K562 (cell line): ENCODE data around the gene ZNF672. TPM values are rescaled to one million over a fixed set of nuclear protein-coding genes. Genes with fewer than 3 reads are reported as not detected.

Experiments
- DIDO1 ChIP-seq: fragments of 450-650 bp; IDR thresholded peaks from 2 replicates; pipeline ENCODE4 v1.6.1; 2016; ENCODE audit warnings: low read depth, missing biosample characterization, missing genetic modification characterization
- MAFG ChIP-seq: fragments of 450-650 bp; conservative IDR thresholded peaks from 2 replicates; pipeline ENCODE4 v1.6.1; 2016; ENCODE audit warnings: missing genetic modification characterization, missing compliant biosample characterization
- NFE2 ChIP-seq: IDR thresholded peaks from 2 replicates; pipeline ENCODE4 v1.6.1; 2014; ENCODE audit warnings: antibody characterized with exemption, low read depth
- NR2C1 ChIP-seq, 2 experiments: fragments of 450-650 bp; IDR thresholded peaks; 2 replicates each; pipeline ENCODE4 v1.6.1; 2017; ENCODE audit warnings: mild to moderate bottlenecking in 2 of 2, antibody characterized with exemption in 1 of 2, inconsistent platforms in 1 of 2, missing compliant biosample characterization in 1 of 2, missing genetic modification characterization in 1 of 2
- POLR2AphosphoS5 ChIP-seq: IDR thresholded peaks from 2 replicates; pipeline ENCODE4 v1.6.1; 2011; ENCODE audit warnings: mild to moderate bottlenecking, low read depth, low read length, moderate library complexity; ENCODE audit not compliant: control insufficient read depth, insufficient read depth
- POLR2B ChIP-seq: fragments of 450-650 bp; IDR thresholded peaks from 2 replicates; pipeline ENCODE4 v1.6.1; 2018; ENCODE audit warnings: low read depth; ENCODE audit not compliant: partially characterized antibody
- RBBP5 ChIP-seq: fragments of 200-600 bp; sonication (generic); IDR thresholded peaks from 2 replicates; pipeline ENCODE4 v1.6.1; 2012; ENCODE audit warnings: borderline replicate concordance, mild to moderate bottlenecking, low read length, control low read depth, inconsistent platforms; ENCODE audit not compliant: insufficient read depth, poor library complexity, severe bottlenecking
- THRAP3 ChIP-seq: fragments of 450-650 bp; IDR thresholded peaks from 2 replicates; pipeline ENCODE4 v1.6.1; 2016; ENCODE audit warnings: mild to moderate bottlenecking, inconsistent platforms, borderline replicate concordance
- ZFP36 ChIP-seq: fragments of 150-350 bp; IDR thresholded peaks from 2 replicates; pipeline ENCODE4 v1.6.1; 2018; ENCODE audit warnings: low read length, low read depth; ENCODE audit not compliant: partially characterized antibody
- ZNF12 ChIP-seq: sonication (generic); formaldehyde crosslinking; IDR thresholded peaks from 2 replicates; pipeline ENCODE4 v1.4.0; 2020; ENCODE audit warnings: mild to moderate bottlenecking, missing genetic modification reagents
- polyA plus RNA-seq, 8 experiments: library from polyadenylated mRNA; depleted of rRNA in 4 of 8; stranded (reverse) in 5 of 8; unstranded in 3 of 8; fragments of >200 nt; fragmentation: Nextera tagmentation in 2 of 8; fragmentation: Illumina TruSeq in 1 of 8; extraction: Ambion mirVana in 2 of 8; extraction: Trizol in 1 of 8; gene quantifications; 2 replicates each; pipeline versions ENCODE4 v1.2.1 to v1.2.3, GENCODE V29; 2011 to 2014; ENCODE audit warnings: inconsistent platforms in 1 of 8, missing spikeins in 1 of 8
- total RNA-seq, 7 experiments: library from RNA; depleted of rRNA in 6 of 7; stranded (reverse); fragments of >200 nt in 6 of 7; fragmentation: Illumina TruSeq in 2 of 7; extraction: Trizol in 2 of 7; gene quantifications; 2 replicates each; pipeline versions ENCODE4 v1.2.1 to v1.2.3, GENCODE V29; 2011 to 2021; ENCODE audit warnings: low replicate concordance in 1 of 7
- TF ChIP-seq, protein P1 (sequence below): fragments of 450-650 bp; formaldehyde crosslinking; IDR thresholded peaks from 2 replicates; pipeline ENCODE4 v1.4.0; 2022; ENCODE audit warnings: missing genetic modification characterization
- TF ChIP-seq, protein P2 (sequence below): sonication (generic); formaldehyde crosslinking; IDR thresholded peaks from 2 replicates; pipeline ENCODE4 v1.8.1; 2023; ENCODE audit warnings: missing genetic modification reagents, mild to moderate bottlenecking, borderline replicate concordance
- TF ChIP-seq, protein P3 (sequence below): fragments of 250-450 bp; sonication (Bioruptor Pico); IDR thresholded peaks from 2 replicates; pipeline ENCODE4 v1.8.0; 2021; ENCODE audit warnings: mild to moderate bottlenecking, moderate library complexity
- TF ChIP-seq, protein P4 (sequence below): sonication (generic); formaldehyde crosslinking; IDR thresholded peaks from 2 replicates; pipeline ENCODE4 v1.8.1; 2022; ENCODE audit warnings: missing genetic modification reagents
- TF ChIP-seq, protein P5 (sequence below), 2 experiments: IDR thresholded peaks in 1 of 2; conservative IDR thresholded peaks in 1 of 2; 2 replicates each; pipeline ENCODE4 v1.6.1; 2016; ENCODE audit warnings: low read depth in 2 of 2, mild to moderate bottlenecking in 1 of 2, missing compliant biosample characterization in 1 of 2, missing genetic modification characterization in 1 of 2, moderate library complexity in 1 of 2

ZNF672 gene
- total and polyA plus RNA-seq, 9 of the 15 experiments (the other 6 are each of a cell fraction or from before 2014, with no cell fraction given), result 1.9 to 57.9 (median 24.1) TPM

DNA sequence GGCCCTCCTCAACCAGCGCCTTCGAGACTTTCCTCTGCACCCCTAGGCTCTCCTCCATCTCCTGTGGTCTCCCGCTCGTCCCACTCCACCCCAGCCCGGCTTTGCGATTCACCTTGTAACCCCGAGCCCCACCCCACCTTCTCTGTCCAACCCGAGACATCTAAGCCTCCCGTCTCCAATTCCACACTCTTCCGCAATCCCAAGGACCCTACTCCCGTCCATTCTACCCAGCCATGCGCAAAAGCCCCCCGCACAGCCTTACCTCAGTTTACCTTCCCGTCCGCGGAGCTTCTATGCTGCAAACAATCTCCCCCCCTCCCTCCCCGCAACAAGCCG, 12.5 kb upstream of the ZNF672 start (continued):
- TF ChIP-seq, protein P1, sequence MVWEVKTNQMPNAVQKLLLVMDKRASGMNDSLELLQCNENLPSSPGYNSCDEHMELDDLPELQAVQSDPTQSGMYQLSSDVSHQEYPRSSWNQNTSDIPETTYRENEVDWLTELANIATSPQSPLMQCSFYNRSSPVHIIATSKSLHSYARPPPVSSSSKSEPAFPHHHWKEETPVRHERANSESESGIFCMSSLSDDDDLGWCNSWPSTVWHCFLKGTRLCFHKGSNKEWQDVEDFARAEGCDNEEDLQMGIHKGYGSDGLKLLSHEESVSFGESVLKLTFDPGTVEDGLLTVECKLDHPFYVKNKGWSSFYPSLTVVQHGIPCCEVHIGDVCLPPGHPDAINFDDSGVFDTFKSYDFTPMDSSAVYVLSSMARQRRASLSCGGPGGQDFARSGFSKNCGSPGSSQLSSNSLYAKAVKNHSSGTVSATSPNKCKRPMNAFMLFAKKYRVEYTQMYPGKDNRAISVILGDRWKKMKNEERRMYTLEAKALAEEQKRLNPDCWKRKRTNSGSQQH (CRISPR knock-in tag), result peak; percentile 88
- TF ChIP-seq POLR2B (peak; percentile 81), POLR2AphosphoS5 (peak; percentile 48), THRAP3 (peak; percentile 57; the same call in 1 of the 2 replicates), NFE2 (no peak), RBBP5 (no peak), MAFG (no peak), DIDO1 (no peak), NR2C1 (IDR thresholded peaks at IDR 0.05) (no peak), NR2C1 (tag; IDR thresholded peaks at IDR 0.05) (no peak), ZNF12 (CRISPR knock-in tag) (no peak), ZFP36 (no peak)
- TF ChIP-seq, protein P2, sequence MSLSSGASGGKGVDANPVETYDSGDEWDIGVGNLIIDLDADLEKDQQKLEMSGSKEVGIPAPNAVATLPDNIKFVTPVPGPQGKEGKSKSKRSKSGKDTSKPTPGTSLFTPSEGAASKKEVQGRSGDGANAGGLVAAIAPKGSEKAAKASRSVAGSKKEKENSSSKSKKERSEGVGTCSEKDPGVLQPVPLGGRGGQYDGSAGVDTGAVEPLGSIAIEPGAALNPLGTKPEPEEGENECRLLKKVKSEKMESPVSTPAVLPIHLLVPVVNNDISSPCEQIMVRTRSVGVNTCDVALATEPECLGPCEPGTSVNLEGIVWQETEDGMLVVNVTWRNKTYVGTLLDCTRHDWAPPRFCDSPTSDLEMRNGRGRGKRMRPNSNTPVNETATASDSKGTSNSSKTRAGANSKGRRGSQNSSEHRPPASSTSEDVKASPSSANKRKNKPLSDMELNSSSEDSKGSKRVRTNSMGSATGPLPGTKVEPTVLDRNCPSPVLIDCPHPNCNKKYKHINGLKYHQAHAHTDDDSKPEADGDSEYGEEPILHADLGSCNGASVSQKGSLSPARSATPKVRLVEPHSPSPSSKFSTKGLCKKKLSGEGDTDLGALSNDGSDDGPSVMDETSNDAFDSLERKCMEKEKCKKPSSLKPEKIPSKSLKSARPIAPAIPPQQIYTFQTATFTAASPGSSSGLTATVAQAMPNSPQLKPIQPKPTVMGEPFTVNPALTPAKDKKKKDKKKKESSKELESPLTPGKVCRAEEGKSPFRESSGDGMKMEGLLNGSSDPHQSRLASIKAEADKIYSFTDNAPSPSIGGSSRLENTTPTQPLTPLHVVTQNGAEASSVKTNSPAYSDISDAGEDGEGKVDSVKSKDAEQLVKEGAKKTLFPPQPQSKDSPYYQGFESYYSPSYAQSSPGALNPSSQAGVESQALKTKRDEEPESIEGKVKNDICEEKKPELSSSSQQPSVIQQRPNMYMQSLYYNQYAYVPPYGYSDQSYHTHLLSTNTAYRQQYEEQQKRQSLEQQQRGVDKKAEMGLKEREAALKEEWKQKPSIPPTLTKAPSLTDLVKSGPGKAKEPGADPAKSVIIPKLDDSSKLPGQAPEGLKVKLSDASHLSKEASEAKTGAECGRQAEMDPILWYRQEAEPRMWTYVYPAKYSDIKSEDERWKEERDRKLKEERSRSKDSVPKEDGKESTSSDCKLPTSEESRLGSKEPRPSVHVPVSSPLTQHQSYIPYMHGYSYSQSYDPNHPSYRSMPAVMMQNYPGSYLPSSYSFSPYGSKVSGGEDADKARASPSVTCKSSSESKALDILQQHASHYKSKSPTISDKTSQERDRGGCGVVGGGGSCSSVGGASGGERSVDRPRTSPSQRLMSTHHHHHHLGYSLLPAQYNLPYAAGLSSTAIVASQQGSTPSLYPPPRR (CRISPR knock-in tag), result no peak
- TF ChIP-seq, protein P3, sequence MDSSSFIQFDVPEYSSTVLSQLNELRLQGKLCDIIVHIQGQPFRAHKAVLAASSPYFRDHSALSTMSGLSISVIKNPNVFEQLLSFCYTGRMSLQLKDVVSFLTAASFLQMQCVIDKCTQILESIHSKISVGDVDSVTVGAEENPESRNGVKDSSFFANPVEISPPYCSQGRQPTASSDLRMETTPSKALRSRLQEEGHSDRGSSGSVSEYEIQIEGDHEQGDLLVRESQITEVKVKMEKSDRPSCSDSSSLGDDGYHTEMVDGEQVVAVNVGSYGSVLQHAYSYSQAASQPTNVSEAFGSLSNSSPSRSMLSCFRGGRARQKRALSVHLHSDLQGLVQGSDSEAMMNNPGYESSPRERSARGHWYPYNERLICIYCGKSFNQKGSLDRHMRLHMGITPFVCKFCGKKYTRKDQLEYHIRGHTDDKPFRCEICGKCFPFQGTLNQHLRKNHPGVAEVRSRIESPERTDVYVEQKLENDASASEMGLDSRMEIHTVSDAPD, result no peak
- TF ChIP-seq, protein P4, sequence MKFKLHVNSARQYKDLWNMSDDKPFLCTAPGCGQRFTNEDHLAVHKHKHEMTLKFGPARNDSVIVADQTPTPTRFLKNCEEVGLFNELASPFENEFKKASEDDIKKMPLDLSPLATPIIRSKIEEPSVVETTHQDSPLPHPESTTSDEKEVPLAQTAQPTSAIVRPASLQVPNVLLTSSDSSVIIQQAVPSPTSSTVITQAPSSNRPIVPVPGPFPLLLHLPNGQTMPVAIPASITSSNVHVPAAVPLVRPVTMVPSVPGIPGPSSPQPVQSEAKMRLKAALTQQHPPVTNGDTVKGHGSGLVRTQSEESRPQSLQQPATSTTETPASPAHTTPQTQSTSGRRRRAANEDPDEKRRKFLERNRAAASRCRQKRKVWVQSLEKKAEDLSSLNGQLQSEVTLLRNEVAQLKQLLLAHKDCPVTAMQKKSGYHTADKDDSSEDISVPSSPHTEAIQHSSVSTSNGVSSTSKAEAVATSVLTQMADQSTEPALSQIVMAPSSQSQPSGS (CRISPR knock-in tag), result no peak
- TF ChIP-seq, protein P5, sequence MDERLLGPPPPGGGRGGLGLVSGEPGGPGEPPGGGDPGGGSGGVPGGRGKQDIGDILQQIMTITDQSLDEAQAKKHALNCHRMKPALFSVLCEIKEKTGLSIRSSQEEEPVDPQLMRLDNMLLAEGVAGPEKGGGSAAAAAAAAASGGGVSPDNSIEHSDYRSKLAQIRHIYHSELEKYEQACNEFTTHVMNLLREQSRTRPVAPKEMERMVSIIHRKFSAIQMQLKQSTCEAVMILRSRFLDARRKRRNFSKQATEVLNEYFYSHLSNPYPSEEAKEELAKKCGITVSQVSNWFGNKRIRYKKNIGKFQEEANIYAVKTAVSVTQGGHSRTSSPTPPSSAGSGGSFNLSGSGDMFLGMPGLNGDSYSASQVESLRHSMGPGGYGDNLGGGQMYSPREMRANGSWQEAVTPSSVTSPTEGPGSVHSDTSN (CRISPR knock-in tag; IDR thresholded peaks at IDR 0.05; ENCODE audit: low read depth), result no peak
- TF ChIP-seq, protein P5 (tag; conservative IDR thresholded peaks at IDR 0.05; ENCODE audit: low read depth), result no peak
